ENCODE results near the gene FAU. TPM values are rescaled to one million over a fixed set of nuclear protein-coding genes. Genes with fewer than 3 reads are reported as not detected.

The FAU gene
- total RNA-seq, 1 experiment from 2014 or later: 1,073 TPM

- intact Hi-C loops (cut with micrococcal nuclease): no loop called here
- no peaks in the 10 kb centered on the region for H3K27me3 ChIP-seq (ENCODE audit: insufficient read depth, low read length)
- no peak overlapping the region for H3K27ac ChIP-seq (ENCODE audit: low read depth, low read length)
- no peaks in the 10 kb centered on the region for H3K9me3 ChIP-seq (ENCODE audit: control insufficient read depth in 1 of 2, insufficient read depth in 1 of 2, low read depth in 1 of 2, low read length in 2 of 2)
- H3K9me2 ChIP-seq (ENCODE audit: insufficient read depth): no peaks in the 10 kb centered on the region
- TF ChIP-seq EZH2phosphoT487 (IDR thresholded peaks at IDR 0.05; ENCODE audit: borderline replicate concordance) (no peak), RAD21 (IDR thresholded peaks at IDR 0.05; ENCODE audit: low read depth) (no peak), CBX3 (IDR thresholded peaks at IDR 0.05; ENCODE audit: low read depth) (no peak), ZFX (IDR thresholded peaks at IDR 0.05) (no peak), POLR2AphosphoS5 (IDR thresholded peaks at IDR 0.05; ENCODE audit: low read depth, low read length) (no peak), CEBPB (IDR thresholded peaks at IDR 0.05; ENCODE audit: low read depth) (no peak), EGR1 (IDR thresholded peaks at IDR 0.05; ENCODE audit: low read depth) (no peak), MAX (IDR thresholded peaks at IDR 0.05) (no peak), JUND (IDR thresholded peaks at IDR 0.05) (no peak), TCF7L2 (IDR thresholded peaks at IDR 0.05; ENCODE audit: borderline replicate concordance, extremely low read depth, insufficient read depth, insufficient read length) (no peak), ELF1 (IDR thresholded peaks at IDR 0.05; ENCODE audit: borderline replicate concordance, low read depth) (no peak), FOSL1 (IDR thresholded peaks at IDR 0.05; ENCODE audit: low read depth) (no peak), YY1 (IDR thresholded peaks at IDR 0.05; ENCODE audit: extremely low read depth, insufficient replicate concordance, low read depth, low read length) (no peak), SIN3A (IDR thresholded peaks at IDR 0.05; ENCODE audit: low read depth) (no peak), POLR2A (IDR thresholded peaks at IDR 0.05; ENCODE audit: borderline replicate concordance, extremely low read depth, insufficient read depth, insufficient read length) (no peak), SP1 (IDR thresholded peaks at IDR 0.05; ENCODE audit: low read depth) (no peak)
- RAD21 ChIA-PET (ENCODE audit: low non-redundant PET in 1 of 2, low total read pairs in 2 of 2, uncharacterized antibody in 2 of 2, unreplicated experiment in 2 of 2): no interaction called here
- H2AFZ ChIP-seq (ENCODE audit: low read depth, low read length, poor library complexity, severe bottlenecking): no peak overlapping the region
- no peaks in the 10 kb centered on the region for H4K20me1 ChIP-seq (ENCODE audit: insufficient read depth)
- ATAC-seq (no peak), DNase-seq (ENCODE audit: low read depth, low spot score) (no peak)
- no peak overlapping the region for H3K4me3 ChIP-seq (replicated peaks in 1 of 2; ENCODE audit: low read depth in 1 of 2, low read length in 2 of 2)
- H3K4me2 ChIP-seq (ENCODE audit: low read length): no peak overlapping the region
- H3K4me1 ChIP-seq (ENCODE audit: control insufficient read depth in 1 of 2, insufficient read depth in 2 of 2, low read length in 2 of 2): peaks cover 9 to 25% of the 10 kb centered on the region in 2 experiments; a peak in 3 of 4 replicates
- no TSS peak for BruUV-seq (replicated peaks)
- H3K9ac ChIP-seq (ENCODE audit: low read length): no peak overlapping the region
- peaks cover 31% of the 10 kb centered on the region for H3K79me2 ChIP-seq (ENCODE audit: insufficient read depth, low read length)
- CTCF ChIA-PET: no interaction called here
- H3K36me3 ChIP-seq (ENCODE audit: control insufficient read depth in 1 of 2, insufficient read depth in 2 of 2, low read length in 2 of 2): peaks cover 22 to 49% of the 10 kb centered on the region in 2 experiments; a peak in 3 of 4 replicates
- POLR2A ChIA-PET: interaction anchor here (2.1 kb wide), 1 partner anchor 9 kb away, joined by 12 read pairs; the partner anchor contains the start of genes FAU and MRPL49
These were observed 9.5 kb upstream of the FAU start for GRCh38 chr11:65131417-65131776.

Measured in HCT116 (cell line).